Esophagus muscularis mucosa (tissue), 4 donors: ENCODE results near the gene PAFAH2. TPM values are rescaled to one million over a fixed set of nuclear protein-coding genes. Genes with fewer than 3 reads are reported as not detected.

Source experiments
- DNase-seq: peaks from one replicate; pipeline ENCODE4 v3.0.0-alpha.2; 2017; ENCODE audit errors: extremely low spot score
- H3K27ac ChIP-seq, 4 donors: fragments of 200-600 bp; sonication (generic); replicated peaks in 1 of 4; 1 replicate in 3 of 4; 2 replicates in 1 of 4; pipeline ENCODE4 v1.5.1; 2016 to 2019; ENCODE audit warnings: mild to moderate bottlenecking in 1 of 4
- H3K27me3 ChIP-seq, 4 donors: fragments of 200-600 bp; sonication (generic); one replicate each; pipeline versions ENCODE4 v1.5.1 to v1.6.0; 2016 to 2019
- H3K36me3 ChIP-seq, 4 donors: fragments of 200-600 bp; sonication (generic); one replicate each; pipeline ENCODE4 v1.5.1; 2016 to 2019
- H3K4me1 ChIP-seq, 4 donors: fragments of 200-600 bp; sonication (generic); one replicate each; pipeline ENCODE4 v1.5.1; 2016 to 2019
- H3K4me3 ChIP-seq, 4 donors: fragments of 200-600 bp; sonication (generic); 1 replicate in 2 of 4; 2 replicates in 2 of 4; pipeline ENCODE4 v1.5.1; 2016 to 2019; ENCODE audit warnings: mild to moderate bottlenecking in 4 of 4, moderate library complexity in 1 of 4
- H3K9me3 ChIP-seq, 4 donors: fragments of 200-600 bp; sonication (generic); 1 replicate in 3 of 4; 2 replicates in 1 of 4; pipeline ENCODE4 v1.5.1; 2016 to 2019
- CTCF ChIP-seq, 3 experiments: fragments of 200-600 bp in 2 of 3; fragments of 450-650 bp in 1 of 3; sonication (generic) in 2 of 3; IDR thresholded peaks; one replicate each; pipeline ENCODE4 v1.5.1; 2017 to 2019; ENCODE audit warnings: antibody characterized with exemption in 3 of 3, mild to moderate bottlenecking in 2 of 3, moderate library complexity in 1 of 3
- EP300 ChIP-seq: sonication (generic); formaldehyde crosslinking; IDR thresholded peaks from one replicate; pipeline ENCODE4 v1.6.1; 2017; ENCODE audit warnings: antibody characterized with exemption
- POLR2A ChIP-seq: fragments of 450-650 bp; IDR thresholded peaks from one replicate; pipeline ENCODE4 v1.6.1; 2017; ENCODE audit warnings: antibody characterized with exemption, moderate library complexity, mild to moderate bottlenecking, low read depth
- POLR2AphosphoS5 ChIP-seq, 2 donors: sonication (generic); formaldehyde crosslinking; IDR thresholded peaks; one replicate each; pipeline ENCODE4 v1.6.1; 2017; ENCODE audit warnings: antibody characterized with exemption in 2 of 2
- WGBS: methylation state at CpG from one replicate; pipeline ENCODE4 v1.1.5; 2018; 5-methylcytosine and 5-hydroxymethylcytosine counted together
- intact Hi-C: fragments of 100-400 bp; cut with DNase I; formaldehyde crosslinking; loops from one replicate; pipeline ENCODE4 v1.15.1; 2023
- total RNA-seq, 4 donors: library from RNA; depleted of rRNA; stranded (reverse); fragments of >200 nt; gene quantifications; one replicate each; pipeline versions ENCODE4 v1.1.0 to v1.2.1, GENCODE V29; 2016

PAFAH2 gene
- total RNA-seq, 4 donors from 2014 or later = 6.1 to 10.0 (median 9.2) TPM

- TF ChIP-seq POLR2A = no peak
- TF ChIP-seq CTCF (IDR thresholded peaks at IDR 0.05) = no peak
- no peak for TF ChIP-seq EP300
- no peak for TF ChIP-seq POLR2AphosphoS5 (IDR thresholded peaks at IDR 0.05)
- no peaks in the 10 kb centered on the region for H3K9me3 ChIP-seq
- no peak overlapping the region for H3K4me3 ChIP-seq
- DNase-seq = no peak
- WGBS = 79% methylated on average over 3 of the region's 3 CpGs
- intact Hi-C loops = no loop called here
- H3K4me1 ChIP-seq = peaks cover 13 to 21% (median 17%) of the 10 kb centered on the region in 4 donors
- no peaks in the 10 kb centered on the region for H3K36me3 ChIP-seq
- H3K27ac ChIP-seq = no peak overlapping the region
- H3K27me3 ChIP-seq = peaks cover 0 to 23% (median 0%) of the 10 kb centered on the region in 4 donors
Observed at GRCh38 chr1:26031611-26032220, 33.9 kb upstream of the PAFAH2 start.

GRCh38 chr1:26031196-26031595 lies 33.3 kb upstream of the PAFAH2 start:
- no peak for DNase-seq
- WGBS = 93% methylated on average over 3 of the region's 4 CpGs
- no peak overlapping the region for H3K4me3 ChIP-seq

GRCh38 chr1:26029864-26030481 lies 32.1 kb upstream of the PAFAH2 start:
- Histone ChIP-seq H3K27me3 (peaks cover 0 to 18% (median 0%) of the 10 kb centered on the region in 4 donors), H3K27ac (no peak overlapping the region), H3K9me3 (no peaks in the 10 kb centered on the region), H3K4me3 (no peak overlapping the region), H3K4me1 (peaks cover 6 to 8% (median 7%) of the 10 kb centered on the region in 4 donors), H3K36me3 (no peaks in the 10 kb centered on the region)
- TF ChIP-seq POLR2AphosphoS5 (IDR thresholded peaks at IDR 0.05) (no peak), POLR2A (no peak)
- intact Hi-C loops = no loop called here
- no peak for DNase-seq
- WGBS = 92% methylated on average over 7 of the region's 7 CpGs

More at GRCh38 chr1:26031196-26031595, 33.3 kb upstream of the PAFAH2 start:
- peaks cover 10 to 16% (median 12%) of the 10 kb centered on the region in 4 donors for H3K4me1 ChIP-seq
- H3K36me3 ChIP-seq = no peaks in the 10 kb centered on the region
- intact Hi-C loops = no loop called here
- H3K27me3 ChIP-seq = peaks cover 0 to 18% (median 0%) of the 10 kb centered on the region in 4 donors
- H3K27ac ChIP-seq = no peak overlapping the region
- TF ChIP-seq POLR2AphosphoS5 (IDR thresholded peaks at IDR 0.05) = no peak
- TF ChIP-seq EP300 = no peak
- TF ChIP-seq CTCF (IDR thresholded peaks at IDR 0.05) = no peak
- no peak for TF ChIP-seq POLR2A
- H3K9me3 ChIP-seq = no peaks in the 10 kb centered on the region

- no peak for DNase-seq
- 80% methylated on average over 15 of the region's 15 CpGs for WGBS
- intact Hi-C loops = no loop called here
- Histone ChIP-seq H3K36me3 (no peaks in the 10 kb centered on the region), H3K9me3 (no peaks in the 10 kb centered on the region), H3K4me1 (peaks cover 0 to 2% (median under 1%) of the 10 kb centered on the region in 4 donors), H3K27me3 (peaks cover 0 to 18% (median 0%) of the 10 kb centered on the region in 4 donors), H3K27ac (no peak overlapping the region), H3K4me3 (no peak overlapping the region)
- TF ChIP-seq CTCF (IDR thresholded peaks at IDR 0.05) (no peak), EP300 (no peak), POLR2A (no peak), POLR2AphosphoS5 (IDR thresholded peaks at IDR 0.05) (no peak)
Observed at GRCh38 chr1:26029054-26029863, 31.4 kb upstream of the PAFAH2 start.

- DNase-seq = no peak
- Histone ChIP-seq H3K27me3 (peaks cover 0 to 15% (median 0%) of the 10 kb centered on the region in 4 donors), H3K4me3 (no peak overlapping the region), H3K27ac (no peak overlapping the region), H3K9me3 (no peaks in the 10 kb centered on the region), H3K4me1 (peaks cover 0 to 2% (median 0%) of the 10 kb centered on the region in 4 donors), H3K36me3 (no peaks in the 10 kb centered on the region)
- intact Hi-C loops = no loop called here
- WGBS = 89% methylated on average over 6 of the region's 8 CpGs
- TF ChIP-seq POLR2A (no peak), CTCF (IDR thresholded peaks at IDR 0.05) (no peak), POLR2AphosphoS5 (IDR thresholded peaks at IDR 0.05) (no peak), EP300 (no peak)
Observed at GRCh38 chr1:26028490-26028980, 30.7 kb upstream of the PAFAH2 start.
